SK-N-MC (cell line): Measurements from ENCODE around the gene KPNB1.

ENCODE experiments used
- DNase-seq: peaks from one replicate; pipeline ENCODE4 v3.0.0-alpha.2; 2011; ENCODE audit warnings: low read depth, low spot score
- H3K27ac ChIP-seq: fragments of 200-600 bp; sonication (generic); 2 replicates; pipeline ENCODE4 v1.5.1; 2016; ENCODE audit warnings: mixed run types
- H3K36me3 ChIP-seq: fragments of 200-600 bp; sonication (generic); 2 replicates; pipeline ENCODE4 v1.6.1; 2017; ENCODE audit warnings: antibody characterized with exemption, low read length, mixed read lengths; ENCODE audit not compliant: insufficient read depth
- H3K4me3 ChIP-seq: fragments of 200-600 bp; sonication (generic); 2 replicates; pipeline ENCODE4 v1.5.1; 2016
- H3K9ac ChIP-seq: fragments of 200-600 bp; sonication (generic); 2 replicates; pipeline ENCODE4 v1.8.0; 2017; ENCODE audit warnings: mixed run types, mixed read lengths; ENCODE audit not compliant: insufficient read length
- H3K9me3 ChIP-seq: fragments of 200-600 bp; sonication (generic); 2 replicates; pipeline ENCODE4 v1.6.1; 2017; ENCODE audit warnings: low read depth, mild to moderate bottlenecking, antibody characterized with exemption, low read length, moderate library complexity, mixed read lengths
- EZH2 ChIP-seq: fragments of 200-600 bp; sonication (generic); IDR thresholded peaks from one replicate; pipeline ENCODE4 v1.6.1; 2017; ENCODE audit warnings: antibody characterized with exemption
- FOXP2 ChIP-seq: optimal IDR thresholded peaks from 2 replicates; pipeline ENCODE3; 2011; ENCODE audit warnings: mild to moderate bottlenecking, moderate library complexity; ENCODE audit not compliant: insufficient read depth; ENCODE audit errors: extremely low read length, control extremely low read depth
- POLR2AphosphoS5 ChIP-seq: IDR thresholded peaks from 2 replicates; pipeline ENCODE4 v1.6.1; 2012; ENCODE audit warnings: mild to moderate bottlenecking, low read depth, low read length, borderline replicate concordance

KPNB1 gene

DNA sequence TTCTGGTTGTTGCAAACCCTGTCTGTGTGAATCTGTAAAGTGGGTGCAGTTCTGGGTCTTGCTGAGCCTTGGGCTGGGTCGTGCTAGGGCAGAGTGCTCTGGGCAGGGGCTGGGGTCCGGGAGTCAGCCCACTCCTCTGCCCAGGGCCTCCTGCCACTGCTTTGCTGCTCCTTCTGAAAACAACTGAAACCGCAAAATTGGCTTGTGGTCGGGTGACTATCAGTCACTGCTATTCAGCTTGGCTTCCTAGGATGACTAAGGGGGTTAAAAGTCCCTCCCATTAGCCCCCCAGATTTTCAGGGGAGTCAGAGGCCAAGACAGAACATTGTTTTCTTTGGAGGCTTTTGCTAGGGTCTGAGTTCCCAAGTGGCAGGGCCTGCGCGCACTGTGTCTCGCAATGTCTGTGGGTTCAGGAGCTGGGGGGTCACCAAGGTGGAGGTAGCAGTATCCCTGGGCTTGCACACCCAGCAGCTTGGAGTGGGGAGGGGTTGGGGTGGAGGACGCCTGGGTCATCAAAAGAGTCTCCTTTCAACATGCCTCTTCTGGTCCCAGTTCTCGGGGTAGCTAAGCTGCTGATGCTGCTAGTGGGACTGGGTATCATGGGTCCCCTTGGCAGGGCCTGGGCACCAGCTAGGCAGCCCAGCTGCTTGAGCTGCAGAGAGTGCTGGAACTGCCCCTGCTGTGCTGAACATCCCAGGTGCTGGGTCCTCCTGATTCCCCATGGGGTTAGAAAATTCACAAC, 69.9 kb downstream of the KPNB1 start:
- no peak overlapping the region for H3K9ac ChIP-seq
- no peak overlapping the region for H3K4me3 ChIP-seq
- TF ChIP-seq FOXP2 (no peak), EZH2 (no peak), POLR2AphosphoS5 (no peak)
- no peaks in the 10 kb centered on the region for H3K9me3 ChIP-seq
- no peak for DNase-seq
- H3K27ac ChIP-seq, result no peak overlapping the region
- H3K36me3 ChIP-seq, result no peaks in the 10 kb centered on the region

DNA sequence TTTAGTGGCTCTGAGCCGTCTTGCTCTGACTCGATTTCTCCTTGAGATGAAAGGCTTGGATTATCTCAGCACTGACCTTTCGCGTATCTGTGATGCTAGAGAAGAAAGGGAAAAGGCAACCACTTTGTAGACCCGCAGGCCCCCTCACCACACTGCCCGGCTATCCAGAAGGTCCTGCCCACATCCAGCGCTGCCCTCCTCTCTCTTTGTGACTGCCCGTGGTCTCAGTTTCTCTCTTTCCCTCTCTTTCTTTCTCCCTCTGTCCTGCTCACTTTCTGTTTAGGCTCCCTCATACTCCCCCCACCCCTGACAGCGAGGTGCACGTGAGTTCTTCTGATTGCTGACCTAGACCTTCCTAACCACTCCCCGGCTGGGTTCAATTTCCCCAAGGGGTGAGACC, 70.5 kb downstream of the KPNB1 start:
- Histone ChIP-seq H3K9me3 (no peaks in the 10 kb centered on the region), H3K9ac (no peak overlapping the region), H3K4me3 (no peak overlapping the region), H3K27ac (no peak overlapping the region), H3K36me3 (no peaks in the 10 kb centered on the region)
- DNase-seq, result no peak
- no peak for TF ChIP-seq EZH2
- TF ChIP-seq POLR2AphosphoS5, result no peak
- no peak for TF ChIP-seq FOXP2

DNA sequence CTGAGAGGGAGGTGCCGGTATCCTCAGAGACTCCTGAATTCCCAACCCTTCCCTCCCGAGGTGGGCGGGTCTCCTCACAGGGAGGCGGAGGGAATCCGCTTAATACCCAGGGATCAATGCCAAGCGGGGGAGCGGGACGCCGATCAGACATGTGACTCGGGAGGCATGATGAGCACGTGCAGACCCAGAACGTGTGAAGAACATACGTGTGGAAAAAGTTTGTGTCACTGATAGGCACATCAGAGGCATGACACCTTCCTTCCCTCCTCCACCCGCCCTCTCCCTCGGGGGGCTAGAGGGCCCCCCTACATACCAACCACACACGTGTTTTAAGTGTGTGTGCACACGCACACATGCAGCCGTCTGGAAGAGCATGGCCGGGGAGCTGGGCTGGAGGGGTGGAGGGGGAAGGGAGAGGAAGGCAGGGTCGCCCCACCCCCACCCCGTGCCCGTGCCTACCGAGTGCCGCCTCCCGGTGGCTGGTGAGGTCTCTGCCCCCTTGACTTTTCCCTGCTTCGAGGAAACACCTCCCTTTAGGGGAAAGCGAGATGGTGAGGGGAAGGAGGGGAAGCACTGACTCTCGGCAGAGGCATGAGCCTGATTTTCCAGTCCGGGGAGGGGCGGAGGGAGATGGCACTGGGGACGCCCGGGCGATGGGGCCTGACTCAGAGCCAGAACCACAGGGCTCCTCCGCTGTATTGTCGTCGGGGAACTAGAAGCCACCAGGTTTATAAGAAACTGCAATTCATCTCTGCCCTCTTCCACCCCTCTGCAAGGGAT, 71.2 kb downstream of the KPNB1 start:
- Histone ChIP-seq H3K27ac (no peak overlapping the region), H3K4me3 (no peak overlapping the region), H3K9me3 (no peaks in the 10 kb centered on the region), H3K9ac (no peak overlapping the region), H3K36me3 (no peaks in the 10 kb centered on the region)
- TF ChIP-seq FOXP2 (no peak), POLR2AphosphoS5 (no peak), EZH2 (no peak)
- no peak for DNase-seq

DNA sequence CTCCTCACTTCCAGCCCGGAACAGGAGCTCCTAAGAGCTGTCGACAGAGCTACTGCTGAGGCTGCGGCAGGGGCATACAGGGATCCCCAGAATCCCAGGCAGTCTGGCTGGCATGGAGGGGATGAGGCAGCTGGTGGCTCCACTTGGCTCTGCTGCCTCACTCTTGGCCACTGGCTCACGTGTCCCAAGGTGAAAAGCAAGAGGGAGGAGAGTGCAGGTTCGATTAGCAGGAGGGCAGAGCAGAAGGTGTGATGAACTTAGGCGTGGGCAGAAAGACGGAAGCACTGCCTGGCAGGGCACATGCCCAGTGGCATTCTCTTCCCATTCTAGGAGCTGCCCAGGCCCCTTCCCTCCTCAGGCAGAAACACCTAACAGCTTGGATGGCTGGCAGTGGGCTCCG, 72.0 kb downstream of the KPNB1 start:
- Histone ChIP-seq H3K36me3 (no peaks in the 10 kb centered on the region), H3K9ac (no peak overlapping the region)

DNA sequence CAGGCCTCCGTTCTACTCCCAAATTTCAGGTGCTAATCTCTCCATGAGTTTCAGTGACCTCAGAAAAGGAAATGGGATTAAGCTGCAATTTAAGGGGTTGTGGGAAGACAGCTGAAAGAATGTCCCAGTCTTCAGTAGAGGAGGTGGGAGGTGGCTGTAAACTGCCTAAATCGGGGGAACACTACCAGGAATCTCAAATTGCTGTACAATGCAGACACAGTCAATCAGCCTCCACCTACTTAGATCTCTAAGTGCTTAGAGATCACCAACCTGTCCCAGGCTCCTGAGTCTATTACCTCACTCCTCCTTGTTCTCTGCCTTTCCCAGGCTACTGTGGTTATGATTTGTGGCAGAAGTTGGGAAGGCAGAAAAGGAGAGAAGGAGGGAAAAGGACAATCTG, 75.0 kb downstream of the KPNB1 start:
- Histone ChIP-seq H3K27ac (no peak overlapping the region), H3K36me3 (no peaks in the 10 kb centered on the region), H3K4me3 (no peak overlapping the region), H3K9ac (no peak overlapping the region), H3K9me3 (no peaks in the 10 kb centered on the region)
- DNase-seq, result no peak
- TF ChIP-seq FOXP2 (no peak), POLR2AphosphoS5 (no peak), EZH2 (no peak)

More for the DNA sequence above, 72.0 kb downstream of the KPNB1 start:
- TF ChIP-seq EZH2, result no peak
- H3K9me3 ChIP-seq, result no peaks in the 10 kb centered on the region
- no peak overlapping the region for H3K27ac ChIP-seq
- DNase-seq, result no peak
- no peak overlapping the region for H3K4me3 ChIP-seq

DNA sequence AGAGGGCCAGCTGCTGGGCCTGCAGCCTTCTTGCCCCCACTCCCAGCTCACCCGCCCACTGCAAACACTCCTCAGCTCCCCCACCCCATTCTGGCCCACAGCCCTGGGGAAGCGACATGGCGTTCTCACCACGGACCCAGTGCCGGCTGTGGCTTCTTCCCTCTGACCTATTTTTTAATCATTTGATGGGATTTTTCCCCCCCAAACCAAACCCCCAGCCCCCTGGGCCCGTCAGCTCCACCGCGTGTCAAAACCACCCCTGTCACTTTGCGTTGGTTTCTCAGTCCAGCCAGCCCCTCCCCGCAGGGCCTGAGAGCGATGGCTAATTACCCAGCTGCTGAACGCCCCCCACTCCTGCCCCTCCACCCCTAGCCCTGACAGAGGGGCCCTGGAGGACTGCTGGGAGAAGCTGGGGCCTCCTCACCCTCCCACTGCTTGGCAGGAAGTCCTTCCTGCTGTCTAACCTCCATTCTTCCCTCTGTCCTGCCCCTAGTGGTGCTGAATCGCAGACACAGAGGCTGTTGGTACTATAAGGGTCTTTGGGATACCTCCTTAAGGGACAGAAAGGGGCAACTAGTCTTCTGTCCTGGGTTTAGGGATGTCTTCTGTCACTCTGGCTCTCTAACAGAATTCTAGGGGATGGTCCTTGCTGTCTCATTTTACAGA, 75.9 kb downstream of the KPNB1 start:
- DNase-seq, result no peak
- Histone ChIP-seq H3K36me3 (no peaks in the 10 kb centered on the region), H3K9ac (no peak overlapping the region), H3K4me3 (no peak overlapping the region), H3K27ac (no peak overlapping the region), H3K9me3 (no peaks in the 10 kb centered on the region)
- no peak for TF ChIP-seq POLR2AphosphoS5
- TF ChIP-seq FOXP2, result no peak
- TF ChIP-seq EZH2, result no peak

DNA sequence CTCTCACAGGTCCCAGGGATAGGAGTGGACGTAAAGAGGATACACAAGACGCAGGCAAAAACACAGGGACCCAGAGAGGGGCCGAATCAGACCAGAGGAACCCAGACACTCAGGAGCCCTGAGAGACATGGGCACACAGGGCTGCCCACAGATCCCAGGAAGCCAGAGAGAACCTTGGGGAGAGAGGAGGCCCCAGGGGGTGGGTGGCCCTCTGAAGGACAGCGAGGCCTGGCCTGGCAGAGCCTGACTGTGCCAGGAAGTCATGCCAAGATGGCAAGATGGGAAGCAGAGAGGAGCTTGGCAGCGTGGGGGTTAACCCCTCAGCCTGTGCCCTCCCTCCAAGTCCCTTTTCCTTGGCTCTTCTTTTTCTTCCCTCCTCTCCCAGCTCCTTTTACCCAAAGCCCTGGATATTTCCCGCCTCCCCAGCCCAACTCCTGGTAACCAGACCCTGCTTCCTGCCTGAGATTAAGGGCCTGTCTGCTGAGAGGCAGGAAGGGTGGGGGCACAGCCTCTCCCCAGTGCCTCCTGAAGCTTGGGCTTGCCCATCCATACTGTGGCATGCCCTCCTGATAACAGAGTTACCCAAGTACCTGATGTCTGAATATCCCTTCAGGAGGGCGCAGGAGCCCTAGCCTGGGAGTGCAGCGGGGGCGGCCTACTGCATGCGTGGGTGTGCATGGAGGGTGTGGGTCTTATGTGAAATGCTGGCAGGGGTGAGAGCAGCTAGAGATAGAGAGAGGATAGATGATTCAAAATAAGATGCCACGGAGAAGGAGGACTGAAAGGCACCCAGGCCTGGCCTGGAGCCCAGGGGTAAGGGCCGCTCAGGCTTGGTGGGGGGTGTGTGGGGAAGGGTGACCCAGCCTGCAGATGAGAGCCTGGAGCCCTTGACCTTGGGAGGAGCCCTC, 77.3 kb downstream of the KPNB1 start:
- no peak overlapping the region for H3K9ac ChIP-seq
- H3K36me3 ChIP-seq, result no peaks in the 10 kb centered on the region
- no peak for DNase-seq
- TF ChIP-seq EZH2 (no peak), FOXP2 (no peak), POLR2AphosphoS5 (no peak)
- no peaks in the 10 kb centered on the region for H3K9me3 ChIP-seq
- H3K27ac ChIP-seq, result no peak overlapping the region
- H3K4me3 ChIP-seq, result no peak overlapping the region

DNA sequence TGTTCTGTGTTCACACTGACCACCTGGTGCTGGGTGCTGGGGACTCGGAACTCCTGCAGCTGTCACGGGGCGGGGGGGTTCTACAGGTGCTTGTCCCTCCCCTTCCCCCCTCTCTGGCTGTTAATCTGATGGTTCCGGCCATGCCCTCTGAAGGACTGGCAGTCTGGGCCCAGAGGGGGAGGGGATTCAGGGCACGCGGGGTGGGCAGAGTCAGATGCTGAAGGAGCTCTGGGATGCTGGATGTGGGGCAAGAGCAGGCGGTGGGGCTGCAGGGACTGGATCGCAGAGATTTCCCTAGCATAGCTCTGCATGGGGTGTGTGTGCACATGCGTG, 78.0 kb downstream of the KPNB1 start:
- no peaks in the 10 kb centered on the region for H3K9me3 ChIP-seq
- no peak for TF ChIP-seq POLR2AphosphoS5
- no peak for TF ChIP-seq EZH2
- TF ChIP-seq FOXP2, result no peak
- H3K4me3 ChIP-seq, result no peak overlapping the region
- DNase-seq, result no peak
- no peak overlapping the region for H3K9ac ChIP-seq
- no peaks in the 10 kb centered on the region for H3K36me3 ChIP-seq
- no peak overlapping the region for H3K27ac ChIP-seq
